ENCODE data around the gene RCBTB1.

RCBTB1 gene

GRCh38 chr13:49546561-49546960 is 38.8 kb downstream of the RCBTB1 start:
- H3K36me3 ChIP-seq (ENCODE audit: insufficient read depth, low read depth, low read length), result peaks cover 92% of the 10 kb centered on the region
- H3K9me3 ChIP-seq (ENCODE audit: insufficient read depth, low read depth, low read length), result no peaks in the 10 kb centered on the region
- H3K4me3 ChIP-seq (ENCODE audit: low read length), result no peak overlapping the region
- no peaks in the 10 kb centered on the region for H3K4me1 ChIP-seq (ENCODE audit: insufficient read depth, low read length)
- H3K9ac ChIP-seq (ENCODE audit: low read depth, low read length), result no peak overlapping the region
- H3K27me3 ChIP-seq (ENCODE audit: insufficient read depth, low read length), result no peaks in the 10 kb centered on the region
- H3K27ac ChIP-seq (ENCODE audit: low read length), result no peak overlapping the region

GRCh38 chr13:49545661-49546060 is 39.7 kb downstream of the RCBTB1 start:
- H3K9me3 ChIP-seq (ENCODE audit: insufficient read depth, low read depth, low read length), result no peaks in the 10 kb centered on the region
- H3K36me3 ChIP-seq (ENCODE audit: insufficient read depth, low read depth, low read length), result peaks cover 96% of the 10 kb centered on the region
- H3K27ac ChIP-seq (ENCODE audit: low read length), result no peak overlapping the region
- H3K27me3 ChIP-seq (ENCODE audit: insufficient read depth, low read length), result no peaks in the 10 kb centered on the region
- H3K4me1 ChIP-seq (ENCODE audit: insufficient read depth, low read length), result no peaks in the 10 kb centered on the region
- H3K9ac ChIP-seq (ENCODE audit: low read depth, low read length), result no peak overlapping the region
- no peak overlapping the region for H3K4me3 ChIP-seq (ENCODE audit: low read length)

- H3K27me3 ChIP-seq (ENCODE audit: insufficient read depth, low read length), result no peaks in the 10 kb centered on the region
- H3K4me3 ChIP-seq (ENCODE audit: low read length), result no peak overlapping the region
- no peaks in the 10 kb centered on the region for H3K9me3 ChIP-seq (ENCODE audit: insufficient read depth, low read depth, low read length)
- no peak overlapping the region for H3K9ac ChIP-seq (ENCODE audit: low read depth, low read length)
- no peak overlapping the region for H3K27ac ChIP-seq (ENCODE audit: low read length)
- H3K36me3 ChIP-seq (ENCODE audit: insufficient read depth, low read depth, low read length), result peaks cover 95% of the 10 kb centered on the region
- no peaks in the 10 kb centered on the region for H3K4me1 ChIP-seq (ENCODE audit: insufficient read depth, low read length)
Measured at GRCh38 chr13:49543656-49544055, 41.7 kb downstream of the RCBTB1 start.

- Histone ChIP-seq H3K4me1 (ENCODE audit: insufficient read depth, low read length) (no peaks in the 10 kb centered on the region), H3K9me3 (ENCODE audit: insufficient read depth, low read depth, low read length) (no peaks in the 10 kb centered on the region), H3K9ac (ENCODE audit: low read depth, low read length) (no peak overlapping the region), H3K36me3 (ENCODE audit: insufficient read depth, low read depth, low read length) (peaks cover 83% of the 10 kb centered on the region), H3K27me3 (ENCODE audit: insufficient read depth, low read length) (no peaks in the 10 kb centered on the region), H3K4me3 (ENCODE audit: low read length) (no peak overlapping the region), H3K27ac (ENCODE audit: low read length) (no peak overlapping the region)
Measured at GRCh38 chr13:49540552-49540951, 44.8 kb downstream of the RCBTB1 start.

GRCh38 chr13:49539746-49540145 is 45.6 kb downstream of the RCBTB1 start:
- no peak overlapping the region for H3K4me3 ChIP-seq (ENCODE audit: low read length)
- no peak overlapping the region for H3K27ac ChIP-seq (ENCODE audit: low read length)
- no peaks in the 10 kb centered on the region for H3K9me3 ChIP-seq (ENCODE audit: insufficient read depth, low read depth, low read length)
- H3K36me3 ChIP-seq (ENCODE audit: insufficient read depth, low read depth, low read length), result peaks cover 75% of the 10 kb centered on the region
- H3K4me1 ChIP-seq (ENCODE audit: insufficient read depth, low read length), result no peaks in the 10 kb centered on the region
- no peak overlapping the region for H3K9ac ChIP-seq (ENCODE audit: low read depth, low read length)
- no peaks in the 10 kb centered on the region for H3K27me3 ChIP-seq (ENCODE audit: insufficient read depth, low read length)

- Histone ChIP-seq H3K9me3 (ENCODE audit: insufficient read depth, low read depth, low read length) (no peaks in the 10 kb centered on the region), H3K36me3 (ENCODE audit: insufficient read depth, low read depth, low read length) (peaks cover 71% of the 10 kb centered on the region), H3K4me1 (ENCODE audit: insufficient read depth, low read length) (no peaks in the 10 kb centered on the region), H3K27ac (ENCODE audit: low read length) (no peak overlapping the region), H3K9ac (ENCODE audit: low read depth, low read length) (no peak overlapping the region), H3K4me3 (ENCODE audit: low read length) (no peak overlapping the region), H3K27me3 (ENCODE audit: insufficient read depth, low read length) (no peaks in the 10 kb centered on the region)
Measured at GRCh38 chr13:49539313-49539712, 46.0 kb downstream of the RCBTB1 start.

- Histone ChIP-seq H3K36me3 (ENCODE audit: insufficient read depth, low read depth, low read length) (peaks cover 71% of the 10 kb centered on the region), H3K4me3 (ENCODE audit: low read length) (no peak overlapping the region), H3K27me3 (ENCODE audit: insufficient read depth, low read length) (no peaks in the 10 kb centered on the region), H3K27ac (ENCODE audit: low read length) (no peak overlapping the region), H3K9me3 (ENCODE audit: insufficient read depth, low read depth, low read length) (no peaks in the 10 kb centered on the region), H3K9ac (ENCODE audit: low read depth, low read length) (no peak overlapping the region), H3K4me1 (ENCODE audit: insufficient read depth, low read length) (no peaks in the 10 kb centered on the region)
Measured at GRCh38 chr13:49538404-49538803, 47.0 kb downstream of the RCBTB1 start.

- Histone ChIP-seq H3K9ac (ENCODE audit: low read depth, low read length) (no peak overlapping the region), H3K4me1 (ENCODE audit: insufficient read depth, low read length) (no peaks in the 10 kb centered on the region)
Measured at GRCh38 chr13:49536144-49536873, 49.0 kb downstream of the RCBTB1 start.

GRCh38 chr13:49533591-49534269 is 51.6 kb downstream of the RCBTB1 start:
- Histone ChIP-seq H3K9ac (ENCODE audit: low read depth, low read length) (no peak overlapping the region), H3K4me1 (ENCODE audit: insufficient read depth, low read length) (no peaks in the 10 kb centered on the region), H3K27ac (ENCODE audit: low read length) (no peak overlapping the region), H3K36me3 (ENCODE audit: insufficient read depth, low read depth, low read length) (peaks cover 49% of the 10 kb centered on the region), H3K4me3 (ENCODE audit: low read length) (no peak overlapping the region), H3K27me3 (ENCODE audit: insufficient read depth, low read length) (no peaks in the 10 kb centered on the region), H3K9me3 (ENCODE audit: insufficient read depth, low read depth, low read length) (no peaks in the 10 kb centered on the region)

More at GRCh38 chr13:49536144-49536873, 49.0 kb downstream of the RCBTB1 start:
- Histone ChIP-seq H3K27ac (ENCODE audit: low read length) (no peak overlapping the region), H3K27me3 (ENCODE audit: insufficient read depth, low read length) (no peaks in the 10 kb centered on the region), H3K9me3 (ENCODE audit: insufficient read depth, low read depth, low read length) (no peaks in the 10 kb centered on the region), H3K36me3 (ENCODE audit: insufficient read depth, low read depth, low read length) (peaks cover 69% of the 10 kb centered on the region), H3K4me3 (ENCODE audit: low read length) (no peak overlapping the region)

- Histone ChIP-seq H3K27ac (ENCODE audit: low read length) (no peak overlapping the region), H3K4me1 (ENCODE audit: insufficient read depth, low read length) (no peaks in the 10 kb centered on the region), H3K9ac (ENCODE audit: low read depth, low read length) (no peak overlapping the region), H3K36me3 (ENCODE audit: insufficient read depth, low read depth, low read length) (peaks cover 47% of the 10 kb centered on the region), H3K27me3 (ENCODE audit: insufficient read depth, low read length) (no peaks in the 10 kb centered on the region), H3K4me3 (ENCODE audit: low read length) (no peak overlapping the region), H3K9me3 (ENCODE audit: insufficient read depth, low read depth, low read length) (no peaks in the 10 kb centered on the region)
Measured at GRCh38 chr13:49533011-49533410, 52.3 kb downstream of the RCBTB1 start.

- no peaks in the 10 kb centered on the region for H3K27me3 ChIP-seq (ENCODE audit: insufficient read depth, low read length)
- no peaks in the 10 kb centered on the region for H3K4me1 ChIP-seq (ENCODE audit: insufficient read depth, low read length)
- no peaks in the 10 kb centered on the region for H3K9me3 ChIP-seq (ENCODE audit: insufficient read depth, low read depth, low read length)
Measured at GRCh38 chr13:49532593-49532992, 52.8 kb downstream of the RCBTB1 start.

GRCh38 chr13:49530457-49530856 is 54.9 kb downstream of the RCBTB1 start:
- Histone ChIP-seq H3K36me3 (ENCODE audit: insufficient read depth, low read depth, low read length) (peaks cover 36% of the 10 kb centered on the region), H3K4me3 (ENCODE audit: low read length) (no peak overlapping the region), H3K27ac (ENCODE audit: low read length) (no peak overlapping the region), H3K4me1 (ENCODE audit: insufficient read depth, low read length) (no peaks in the 10 kb centered on the region), H3K27me3 (ENCODE audit: insufficient read depth, low read length) (no peaks in the 10 kb centered on the region), H3K9ac (ENCODE audit: low read depth, low read length) (no peak overlapping the region), H3K9me3 (ENCODE audit: insufficient read depth, low read depth, low read length) (no peaks in the 10 kb centered on the region)

More at GRCh38 chr13:49532593-49532992, 52.8 kb downstream of the RCBTB1 start:
- no peak overlapping the region for H3K9ac ChIP-seq (ENCODE audit: low read depth, low read length)
- peaks cover 43% of the 10 kb centered on the region for H3K36me3 ChIP-seq (ENCODE audit: insufficient read depth, low read depth, low read length)
- no peak overlapping the region for H3K27ac ChIP-seq (ENCODE audit: low read length)
- no peak overlapping the region for H3K4me3 ChIP-seq (ENCODE audit: low read length)
